Fibroblast of gingiva (primary cell): Measurements from ENCODE around the gene ITFG1.
"Not testable (repeated sequence)": the region's sequence is repeated elsewhere in the genome, so short reads cannot be mapped to it uniquely, and the experiment has no call there.

Experiments
- DNase-seq: peaks from one replicate; pipeline ENCODE4 v3.0.0-alpha.2; 2011; ENCODE audit warnings: low read depth

The ITFG1 gene

GRCh38 chr16:47473004-47473403 lies 12.1 kb upstream of the ITFG1 start:
- DNase-seq, result not testable (repeated sequence)

DNA sequence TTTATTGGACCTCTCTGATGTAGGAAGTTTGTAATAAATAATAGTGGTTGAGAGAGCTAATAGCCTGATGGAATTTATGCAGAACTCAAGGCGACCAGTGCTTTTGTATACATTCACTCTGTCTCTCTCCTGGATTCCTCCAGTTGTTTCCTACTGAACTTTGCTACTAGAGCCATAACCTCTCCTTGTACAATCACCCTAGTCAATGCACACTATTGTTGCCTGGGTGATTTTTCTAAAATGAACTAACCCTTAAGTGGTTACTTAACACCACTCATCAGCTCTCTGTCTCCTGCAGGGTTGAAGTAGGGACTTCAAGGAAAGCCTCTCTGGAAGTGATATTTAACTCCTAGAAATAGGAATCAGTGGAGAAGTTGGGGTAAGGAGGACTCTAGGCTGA lies 9.9 kb upstream of the ITFG1 start:
- DNase-seq, result no peak

DNA sequence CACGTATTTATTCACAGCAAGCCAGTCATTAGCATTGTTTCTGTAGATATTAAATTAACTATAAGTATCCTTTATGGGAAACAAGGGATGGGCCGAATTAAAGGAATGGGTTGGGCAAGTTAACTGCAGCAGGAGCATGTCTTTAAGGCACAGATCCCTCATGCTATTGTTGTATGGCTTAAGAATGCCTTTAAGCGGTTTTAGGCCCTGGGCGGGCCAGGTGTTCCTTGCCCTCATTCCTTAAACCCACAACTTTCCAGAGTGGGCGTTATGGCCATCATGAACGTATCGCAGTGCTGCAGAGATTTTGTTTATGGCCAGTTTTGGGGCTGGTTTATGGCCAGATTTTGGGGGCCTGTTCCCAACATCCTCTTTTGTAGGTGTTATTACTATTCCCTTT lies 9.3 kb upstream of the ITFG1 start:
- DNase-seq, result no peak

DNA sequence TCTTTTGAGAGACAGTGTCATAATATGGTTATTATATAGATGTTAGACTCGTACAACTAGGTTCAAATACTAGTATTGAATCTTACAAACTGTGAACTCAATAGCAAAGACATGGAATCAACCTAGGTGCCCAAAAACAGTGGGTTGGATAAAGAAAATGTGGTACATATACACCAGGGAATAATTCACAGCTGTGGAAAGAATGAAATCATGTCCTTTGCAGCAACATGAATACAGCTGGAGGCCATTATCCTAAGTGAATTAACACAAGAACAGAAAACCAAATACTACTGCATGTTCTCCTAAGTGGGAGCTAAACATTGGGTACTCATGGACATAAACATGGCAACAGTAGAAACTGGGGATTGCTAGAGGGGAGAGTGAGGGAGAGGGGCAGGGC lies 8.4 kb upstream of the ITFG1 start:
- DNase-seq, result no peak

GRCh38 chr16:47468070-47468689 lies 7.3 kb upstream of the ITFG1 start:
- not testable (repeated sequence) for DNase-seq

GRCh38 chr16:47467501-47467900 lies 6.6 kb upstream of the ITFG1 start:
- DNase-seq, result no peak

GRCh38 chr16:47465919-47466630 lies 5.2 kb upstream of the ITFG1 start:
- no peak for DNase-seq

- DNase-seq, result peak; percentile 2
Observed at GRCh38 chr16:47463771-47464624, 3.1 kb upstream of the ITFG1 start.

DNA sequence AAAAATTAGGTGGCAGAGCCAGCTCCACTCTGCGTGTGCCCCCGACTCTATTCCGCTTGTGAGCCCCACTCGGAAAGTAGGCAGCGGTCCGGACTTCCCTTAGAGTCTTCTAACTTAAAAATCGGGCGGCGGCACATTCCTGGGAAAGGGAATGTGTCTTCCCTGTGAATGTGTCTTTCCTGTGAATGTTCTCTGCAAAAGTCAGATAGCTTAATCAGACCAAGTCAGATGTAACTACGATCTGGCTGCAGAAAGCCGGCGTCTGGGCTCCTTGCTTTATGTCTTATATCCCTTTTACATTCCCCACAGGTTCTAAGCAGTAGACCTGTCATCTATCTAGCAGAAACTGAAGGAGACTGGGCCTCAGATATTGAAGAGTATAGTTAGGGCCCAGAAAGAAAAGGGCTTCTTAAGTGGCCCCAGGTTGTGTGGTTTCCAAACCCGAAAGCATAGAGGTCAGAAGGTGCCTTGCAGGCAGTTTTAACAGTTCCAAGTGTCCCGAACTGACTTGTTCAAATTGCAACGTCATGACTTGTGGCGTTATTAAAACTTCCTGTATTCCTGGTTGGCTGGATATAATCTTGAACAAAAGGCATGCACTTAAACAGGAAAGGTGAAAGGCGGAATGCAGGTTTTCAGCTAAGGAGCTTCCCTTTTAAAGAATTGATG lies 869 bp upstream of the ITFG1 start:
- peak; percentile 72 for DNase-seq

- no peak for DNase-seq
Observed at GRCh38 chr16:47460359-47460710, 528 bp downstream of the ITFG1 start.

- no peak for DNase-seq
Observed at GRCh38 chr16:47459603-47460002, 1.3 kb downstream of the ITFG1 start.

- no peak for DNase-seq
Observed at GRCh38 chr16:47458331-47458730, 2.5 kb downstream of the ITFG1 start.

DNA sequence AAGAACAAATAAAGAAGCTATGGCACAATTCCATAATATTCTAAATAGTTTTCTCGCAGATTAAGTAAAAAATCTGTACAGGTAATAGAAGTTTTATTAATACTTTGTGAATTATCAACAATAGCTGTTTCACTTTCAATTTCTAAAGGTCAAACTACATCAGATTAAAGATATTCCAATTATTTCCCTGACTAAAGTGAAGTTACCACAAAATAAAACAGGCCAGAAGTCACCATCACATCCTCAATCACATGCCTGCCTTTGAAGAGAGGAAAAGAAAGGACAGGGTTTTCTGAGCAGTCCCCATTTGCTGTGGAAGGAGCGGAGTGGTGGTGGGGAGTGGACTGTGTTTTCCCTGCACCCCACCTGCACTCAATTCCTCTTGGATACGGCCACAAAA lies 11.1 kb downstream of the ITFG1 start:
- DNase-seq, result no peak

DNA sequence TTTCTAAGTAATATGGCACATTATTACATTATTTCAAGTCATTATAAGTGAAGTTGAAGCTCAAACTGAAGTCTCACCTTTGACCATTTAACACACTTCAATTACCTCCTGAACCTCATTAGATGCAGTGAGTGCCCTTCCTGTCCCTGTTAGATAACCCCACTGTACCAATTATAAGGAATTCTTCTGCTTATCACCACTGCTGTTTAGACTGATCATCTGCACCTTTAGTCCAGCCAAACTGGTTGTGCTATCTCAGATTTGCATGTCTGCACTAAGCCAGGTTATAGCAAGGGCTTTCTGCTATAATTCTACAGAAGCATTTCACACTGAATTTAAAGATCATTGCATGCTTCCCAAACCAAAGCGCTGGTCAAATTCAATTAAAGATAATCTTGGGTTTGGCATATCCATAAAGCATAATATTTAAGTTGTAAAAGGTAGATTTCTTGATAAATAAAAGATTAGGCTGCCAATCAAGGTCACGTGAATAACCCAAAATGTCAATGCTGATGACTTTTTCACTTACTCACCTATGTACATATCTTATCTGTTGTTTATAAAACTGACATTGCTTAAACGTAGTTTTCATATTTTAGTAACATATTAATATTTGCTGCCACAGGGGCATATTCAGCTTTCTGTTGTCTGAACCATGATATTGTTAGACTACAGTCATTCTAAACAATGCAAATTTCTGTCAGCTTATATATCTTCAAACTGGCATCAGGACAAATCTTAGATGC lies 11.9 kb downstream of the ITFG1 start:
- DNase-seq, result no peak

GRCh38 chr16:47446431-47446830 lies 14.4 kb downstream of the ITFG1 start:
- DNase-seq, result no peak

GRCh38 chr16:47442884-47443283 lies 18.0 kb downstream of the ITFG1 start:
- DNase-seq, result not testable (repeated sequence)

- not testable (repeated sequence) for DNase-seq
Observed at GRCh38 chr16:47440066-47440465, 20.8 kb downstream of the ITFG1 start.

DNA sequence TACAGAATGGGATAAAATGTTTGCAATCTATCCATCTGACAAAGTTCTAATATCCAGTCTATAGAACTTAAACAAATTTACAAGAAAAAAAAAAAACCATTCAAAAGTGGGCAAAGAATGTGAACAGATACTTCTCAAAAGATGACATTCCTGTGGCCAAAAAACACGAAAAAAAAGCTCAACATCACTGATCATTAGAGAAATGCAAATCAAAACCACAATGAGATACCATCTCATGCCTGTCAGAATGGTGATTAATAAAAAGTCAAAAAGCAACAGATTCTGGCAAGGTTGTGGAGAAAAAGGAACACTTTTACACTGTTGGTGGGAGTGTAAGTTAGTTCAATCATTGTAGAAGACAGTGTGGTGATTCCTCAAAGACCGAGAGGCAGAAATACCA lies 26.6 kb downstream of the ITFG1 start:
- DNase-seq, result not testable (repeated sequence)

GRCh38 chr16:47431960-47432359 lies 28.9 kb downstream of the ITFG1 start:
- DNase-seq, result no peak

DNA sequence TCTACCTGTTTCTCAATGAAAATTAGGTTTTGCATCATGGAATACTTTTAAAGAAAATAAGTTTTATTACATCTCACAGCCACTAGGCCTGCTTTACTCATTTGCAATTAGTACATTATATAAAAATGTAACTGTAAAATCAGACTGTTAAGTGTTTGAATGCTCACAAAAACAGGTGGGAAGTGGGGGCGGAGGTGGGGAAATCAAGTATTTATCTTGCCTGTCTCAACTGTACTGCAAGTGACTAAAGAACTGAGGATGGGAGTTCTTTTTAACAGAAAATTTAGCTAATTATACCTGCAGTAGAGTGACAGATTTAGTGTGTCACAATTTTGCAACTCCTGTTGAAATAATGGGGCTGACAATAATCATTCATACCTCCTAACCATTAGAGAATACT lies 34.1 kb downstream of the ITFG1 start:
- no peak for DNase-seq

DNA sequence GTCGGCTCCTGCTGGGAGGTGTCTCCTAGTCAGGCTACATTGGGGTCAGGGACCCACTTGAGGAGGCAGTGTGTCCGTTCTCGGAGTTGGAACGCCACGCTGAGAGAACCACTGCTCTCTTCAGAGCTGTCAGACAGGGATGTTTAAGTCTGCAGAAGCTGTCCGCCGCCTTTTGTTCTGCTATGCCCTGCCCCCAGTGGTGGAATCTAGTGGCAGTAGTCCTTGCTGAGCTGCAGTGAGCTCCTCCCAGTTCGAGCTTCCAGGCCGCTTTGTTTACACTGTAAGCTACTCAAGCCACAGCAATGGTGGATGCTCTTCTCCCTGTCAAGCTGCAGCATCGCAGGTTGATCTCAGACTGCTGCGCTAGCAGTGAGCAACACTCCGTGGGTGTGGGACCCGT lies 36.0 kb downstream of the ITFG1 start:
- no peak for DNase-seq

DNA sequence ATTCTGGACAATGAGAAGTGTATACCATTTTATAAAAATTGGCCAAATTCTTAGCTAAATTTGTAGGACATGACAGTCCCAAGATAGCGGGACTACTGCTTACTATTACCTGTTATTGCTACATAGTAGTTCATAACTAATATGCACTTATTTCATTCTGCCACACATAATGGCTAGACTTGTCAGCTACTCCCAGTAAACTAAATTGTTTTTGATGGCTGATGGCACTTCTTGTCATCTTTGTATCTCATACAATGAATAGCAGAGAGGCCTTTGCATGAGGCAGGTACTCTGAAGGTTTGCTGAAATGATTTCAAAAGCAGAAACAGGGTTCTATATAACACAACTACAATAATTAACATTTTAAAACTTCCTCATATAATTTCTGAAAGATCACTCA lies 44.0 kb downstream of the ITFG1 start:
- DNase-seq, result no peak
